Measurements from ENCODE around the gene TNNI2.

Gene TNNI2

DNA sequence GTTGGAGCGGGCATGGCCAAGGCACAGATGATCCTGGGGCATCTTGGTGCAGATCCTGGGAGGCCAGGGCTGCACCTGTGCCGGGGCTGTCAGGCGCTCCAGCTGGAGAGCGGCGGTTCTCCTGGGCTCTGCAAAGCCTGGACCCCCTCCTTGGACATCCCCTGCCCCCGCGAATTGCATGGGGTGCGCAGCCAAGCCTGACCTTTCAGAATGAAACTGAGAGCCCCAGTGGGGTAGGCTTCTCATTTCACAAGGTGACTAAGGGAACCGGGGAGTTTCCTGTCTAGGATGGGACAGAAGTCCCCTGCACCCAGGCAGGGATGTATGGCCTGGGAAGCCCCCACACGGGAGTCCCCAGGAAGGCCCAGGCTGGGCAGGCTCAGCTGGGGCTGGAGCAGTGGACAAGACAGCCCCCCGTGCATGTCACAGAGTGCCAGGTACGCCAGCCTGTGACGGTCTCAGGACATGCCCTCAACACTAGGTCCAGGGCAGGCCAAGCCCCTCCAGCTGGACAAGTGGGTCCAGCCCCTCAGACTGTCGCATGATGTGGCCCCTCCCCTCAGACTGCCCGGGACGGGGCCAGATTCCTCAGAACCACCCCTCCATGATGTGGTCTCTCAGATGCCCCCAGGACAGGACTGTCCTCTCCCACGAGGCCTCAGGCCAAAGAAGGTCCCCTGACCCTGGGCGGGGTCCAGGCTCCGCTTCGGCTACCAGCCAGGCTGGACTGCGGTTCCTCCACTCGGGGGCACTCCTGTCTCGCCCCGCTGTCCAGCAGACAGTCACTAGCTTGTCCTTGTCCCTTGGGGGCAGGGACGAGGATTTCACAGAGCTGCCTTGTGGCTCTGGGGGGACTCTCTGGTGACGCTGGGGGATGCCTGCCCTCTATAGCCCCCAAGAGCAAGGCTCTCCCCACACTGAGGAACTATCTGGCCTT, 16.4 kb downstream of the TNNI2 start:
- peaks cover 4% of the 10 kb centered on the region for H3K27me3 Mint-ChIP-seq (ENCODE audit: low read depth, poor library complexity)
- no peaks in the 10 kb centered on the region for H3K36me3 Mint-ChIP-seq (ENCODE audit: low read depth)
- peaks cover 3% of the 10 kb centered on the region for H3K9me3 Mint-ChIP-seq
- DNase-seq = no peak
- TF ChIP-seq, protein P1, sequence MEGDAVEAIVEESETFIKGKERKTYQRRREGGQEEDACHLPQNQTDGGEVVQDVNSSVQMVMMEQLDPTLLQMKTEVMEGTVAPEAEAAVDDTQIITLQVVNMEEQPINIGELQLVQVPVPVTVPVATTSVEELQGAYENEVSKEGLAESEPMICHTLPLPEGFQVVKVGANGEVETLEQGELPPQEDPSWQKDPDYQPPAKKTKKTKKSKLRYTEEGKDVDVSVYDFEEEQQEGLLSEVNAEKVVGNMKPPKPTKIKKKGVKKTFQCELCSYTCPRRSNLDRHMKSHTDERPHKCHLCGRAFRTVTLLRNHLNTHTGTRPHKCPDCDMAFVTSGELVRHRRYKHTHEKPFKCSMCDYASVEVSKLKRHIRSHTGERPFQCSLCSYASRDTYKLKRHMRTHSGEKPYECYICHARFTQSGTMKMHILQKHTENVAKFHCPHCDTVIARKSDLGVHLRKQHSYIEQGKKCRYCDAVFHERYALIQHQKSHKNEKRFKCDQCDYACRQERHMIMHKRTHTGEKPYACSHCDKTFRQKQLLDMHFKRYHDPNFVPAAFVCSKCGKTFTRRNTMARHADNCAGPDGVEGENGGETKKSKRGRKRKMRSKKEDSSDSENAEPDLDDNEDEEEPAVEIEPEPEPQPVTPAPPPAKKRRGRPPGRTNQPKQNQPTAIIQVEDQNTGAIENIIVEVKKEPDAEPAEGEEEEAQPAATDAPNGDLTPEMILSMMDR (IDR thresholded peaks at IDR 0.05) = no peak
- H3K27ac Mint-ChIP-seq = no peak overlapping the region
- no peak overlapping the region for H3K4me3 Mint-ChIP-seq
- H3K4me1 Mint-ChIP-seq = peaks cover 39% of the 10 kb centered on the region

DNA sequence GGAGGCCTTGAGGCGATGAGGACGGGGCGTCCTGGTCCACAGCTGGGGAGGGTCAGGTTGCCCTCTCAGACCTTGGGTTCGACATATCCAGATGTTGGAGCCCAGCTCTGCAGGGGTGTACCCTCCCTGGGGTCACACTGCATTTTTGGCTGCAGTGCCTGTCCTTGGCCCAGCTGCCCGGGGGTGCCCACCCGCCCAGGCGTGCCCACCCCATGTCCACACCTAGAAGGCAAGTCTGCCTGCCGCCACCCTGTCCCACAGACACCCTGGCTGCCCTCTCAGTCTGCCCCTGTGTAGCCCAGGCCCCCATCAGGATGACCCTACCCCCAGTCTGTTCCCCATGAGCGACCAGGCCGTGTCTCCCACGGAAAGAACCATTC, 17.1 kb downstream of the TNNI2 start:
- no peak for DNase-seq
- Mint-ChIP-seq H3K4me1 (peaks cover 32% of the 10 kb centered on the region), H3K36me3 (ENCODE audit: low read depth) (no peaks in the 10 kb centered on the region), H3K27ac (no peak overlapping the region), H3K9me3 (peaks cover 2% of the 10 kb centered on the region), H3K27me3 (ENCODE audit: low read depth, poor library complexity) (peaks cover 4% of the 10 kb centered on the region), H3K4me3 (no peak overlapping the region)
- TF ChIP-seq, protein P1 (IDR thresholded peaks at IDR 0.05) = no peak

DNA sequence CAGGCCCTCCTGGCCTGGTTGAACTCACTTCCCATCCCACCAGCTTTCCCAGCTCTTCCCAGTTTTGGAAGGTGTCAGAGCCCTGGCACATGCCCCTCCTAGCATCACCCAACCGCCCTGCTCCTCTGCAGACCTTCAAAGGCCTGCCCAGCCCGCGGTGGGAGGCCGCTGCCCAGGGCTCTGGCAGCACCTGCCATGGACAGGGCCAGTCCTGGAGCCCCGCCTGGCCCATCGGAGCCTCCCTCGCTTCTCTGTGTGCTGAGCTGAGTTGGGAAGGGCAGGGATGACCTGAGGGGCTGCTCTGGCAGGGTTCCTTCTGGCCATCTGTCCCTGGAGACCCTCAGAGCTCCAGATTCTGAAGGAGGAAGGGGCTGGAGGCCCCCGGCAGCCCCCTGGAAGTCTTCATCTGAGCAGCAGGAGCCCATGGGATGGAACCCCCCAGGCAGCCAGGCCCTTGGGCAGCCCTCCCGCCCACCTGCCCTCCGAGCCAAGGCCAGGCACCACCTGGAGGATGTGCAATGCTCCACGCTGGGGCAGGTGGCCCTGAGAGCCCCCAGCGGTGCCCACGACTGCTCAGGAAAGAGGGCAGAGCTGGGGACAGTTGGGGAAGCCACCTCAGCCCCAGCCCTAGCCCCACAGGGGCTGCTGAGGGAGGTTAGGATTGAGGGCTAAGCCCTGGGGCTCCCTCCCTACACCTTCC, 17.7 kb downstream of the TNNI2 start:
- H3K27ac Mint-ChIP-seq = no peak overlapping the region
- DNase-seq = no peak
- peaks cover 4% of the 10 kb centered on the region for H3K27me3 Mint-ChIP-seq (ENCODE audit: low read depth, poor library complexity)
- H3K36me3 Mint-ChIP-seq (ENCODE audit: low read depth) = no peaks in the 10 kb centered on the region
- TF ChIP-seq, protein P1 (IDR thresholded peaks at IDR 0.05) = no peak
- H3K4me1 Mint-ChIP-seq = peaks cover 30% of the 10 kb centered on the region
- no peaks in the 10 kb centered on the region for H3K9me3 Mint-ChIP-seq
- no peak overlapping the region for H3K4me3 Mint-ChIP-seq

DNA sequence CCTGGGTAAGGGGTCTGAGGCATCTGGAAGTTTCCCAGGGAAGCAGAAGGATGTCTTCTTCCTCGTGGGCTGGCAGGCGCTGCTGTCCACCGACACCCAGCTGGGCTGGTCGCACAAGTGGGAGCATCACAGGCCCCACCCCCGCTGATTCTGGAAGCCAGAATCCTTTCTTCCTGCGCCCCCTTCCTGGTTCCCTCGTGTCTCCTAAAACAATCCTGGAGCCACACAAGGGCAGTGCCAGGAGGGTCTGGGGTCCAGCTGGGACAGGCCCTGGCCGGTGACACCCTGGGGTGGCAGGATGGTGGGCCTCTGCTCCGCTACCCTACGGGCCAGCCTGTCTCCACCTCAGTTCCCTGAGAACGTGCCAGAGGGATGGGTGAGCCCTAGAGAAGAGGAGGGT, 18.3 kb downstream of the TNNI2 start:
- Mint-ChIP-seq H3K27ac (no peak overlapping the region), H3K4me3 (no peak overlapping the region), H3K27me3 (ENCODE audit: low read depth, poor library complexity) (peaks cover 4% of the 10 kb centered on the region), H3K36me3 (ENCODE audit: low read depth) (no peaks in the 10 kb centered on the region), H3K9me3 (no peaks in the 10 kb centered on the region), H3K4me1 (peaks cover 28% of the 10 kb centered on the region)
- TF ChIP-seq, protein P1 (IDR thresholded peaks at IDR 0.05) = no peak
- no peak for DNase-seq

DNA sequence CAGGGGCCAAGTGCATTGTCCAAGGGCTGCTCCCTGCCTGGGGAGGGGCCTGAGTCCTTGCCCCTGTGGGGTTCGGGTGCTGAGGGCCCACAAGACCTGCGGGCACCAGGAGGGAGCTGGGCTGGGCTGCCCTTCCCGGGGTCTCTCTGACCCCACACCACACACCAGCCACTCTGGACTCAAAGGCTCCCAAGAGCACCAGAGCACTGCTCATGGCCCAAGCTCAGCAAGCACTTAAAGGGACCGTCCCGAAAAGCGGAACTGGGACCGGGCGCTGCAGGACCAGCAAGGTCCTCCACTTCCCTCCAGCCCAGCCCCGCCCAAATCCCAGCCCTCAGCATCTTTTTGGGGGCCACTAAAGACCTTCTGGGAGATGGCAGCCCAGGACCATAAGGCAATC, 19.4 kb downstream of the TNNI2 start:
- no peak overlapping the region for H3K4me3 Mint-ChIP-seq
- no peaks in the 10 kb centered on the region for H3K36me3 Mint-ChIP-seq (ENCODE audit: low read depth)
- H3K27me3 Mint-ChIP-seq (ENCODE audit: low read depth, poor library complexity) = peaks cover 7% of the 10 kb centered on the region
- H3K4me1 Mint-ChIP-seq = peaks cover 18% of the 10 kb centered on the region
- TF ChIP-seq, protein P1 (IDR thresholded peaks at IDR 0.05) = no peak
- H3K9me3 Mint-ChIP-seq = no peaks in the 10 kb centered on the region
- no peak for DNase-seq
- H3K27ac Mint-ChIP-seq = no peak overlapping the region
